Measurements from ENCODE around the gene SPRED1. TPM values are rescaled to one million over a fixed set of nuclear protein-coding genes. Genes with fewer than 3 reads are reported as not detected.
A peak's percentile ranks its signal among the peaks of the same experiment; 100 is the strongest.

SPRED1 gene
- total and polyA plus RNA-seq, 4 donors = 10.3 to 54.6 (median 25.1) TPM

DNA sequence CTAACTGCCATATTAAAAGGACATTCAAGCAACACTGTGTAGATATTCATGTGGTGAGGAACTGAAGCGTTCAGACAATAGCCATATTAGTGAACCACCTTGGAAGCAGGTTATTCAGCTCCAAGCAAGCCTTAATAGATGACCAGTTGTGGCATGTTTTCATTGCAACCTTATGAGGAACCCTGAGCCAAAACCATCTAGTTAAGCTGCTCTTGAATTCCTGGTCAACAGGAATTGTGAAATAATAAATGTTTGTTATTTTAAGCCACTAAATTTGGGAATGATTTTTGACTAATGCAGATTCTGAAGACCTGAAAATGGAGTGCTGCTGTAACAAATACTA lies 73.0 kb downstream of the SPRED1 start:
- H3K27ac ChIP-seq (ENCODE audit: low read depth in 1 of 2, low read length in 2 of 2) = no peak overlapping the region
- WGBS, 2 donors = 87 to 91% methylated on average over 1 of the region's 1 CpG
- DNase-seq (no peak), ATAC-seq (ENCODE audit: low FRiP score) (no peak)
- H3K4me3 ChIP-seq (ENCODE audit: low read length in 2 of 2) = no peak overlapping the region
- H3K4me1 ChIP-seq (ENCODE audit: control insufficient read depth in 1 of 2, insufficient read depth in 2 of 2, low read length in 2 of 2) = no peaks in the 10 kb centered on the region
- H3K27me3 ChIP-seq (ENCODE audit: control insufficient read depth in 1 of 2, insufficient read depth in 2 of 2, low read length in 1 of 2) = no peaks in the 10 kb centered on the region
- H3K9me3 ChIP-seq (ENCODE audit: control insufficient read depth, low read length) = no peaks in the 10 kb centered on the region
- peaks cover 3 to 4% of the 10 kb centered on the region in 2 donors for H3K36me3 ChIP-seq (ENCODE audit: control insufficient read depth in 1 of 2, insufficient read depth in 2 of 2, low read length in 1 of 2)
- intact Hi-C loops (cut with DNase I) = no loop called here

DNA sequence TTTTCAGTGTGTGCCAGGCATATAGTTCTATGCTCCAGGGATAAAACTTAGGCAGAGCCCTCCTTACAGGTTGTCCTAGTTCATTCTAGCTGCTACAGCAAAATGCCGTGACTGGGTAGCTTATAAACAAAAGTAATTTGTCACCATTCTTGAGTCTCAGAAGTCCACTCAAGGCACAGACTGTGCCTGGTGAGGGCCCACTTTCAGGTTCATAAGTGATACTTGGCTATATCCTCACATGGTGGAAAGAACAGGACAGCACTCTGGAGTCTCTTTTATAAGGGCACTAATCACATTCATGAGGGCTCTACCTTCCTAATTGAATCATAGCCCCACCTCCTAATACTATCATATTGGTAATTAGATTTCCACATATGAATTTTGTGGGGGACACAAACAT lies 80.1 kb downstream of the SPRED1 start:
- Histone ChIP-seq H3K27ac (ENCODE audit: low read depth in 1 of 2, low read length in 2 of 2) (no peak overlapping the region), H3K4me1 (ENCODE audit: control insufficient read depth in 1 of 2, insufficient read depth in 2 of 2, low read length in 2 of 2) (no peaks in the 10 kb centered on the region), H3K27me3 (ENCODE audit: control insufficient read depth in 1 of 2, insufficient read depth in 2 of 2, low read length in 1 of 2) (no peaks in the 10 kb centered on the region), H3K9me3 (ENCODE audit: control insufficient read depth, low read length) (no peaks in the 10 kb centered on the region), H3K4me3 (ENCODE audit: low read length in 2 of 2) (no peak overlapping the region), H3K36me3 (ENCODE audit: control insufficient read depth in 1 of 2, insufficient read depth in 2 of 2, low read length in 1 of 2) (peaks cover 2 to 3% of the 10 kb centered on the region in 2 donors)
- DNase-seq (no peak), ATAC-seq (ENCODE audit: low FRiP score) (no peak)
- WGBS, 2 donors = 95% methylated on average over 1 of the region's 1 CpG
- intact Hi-C loops (cut with DNase I) = no loop called here

DNA sequence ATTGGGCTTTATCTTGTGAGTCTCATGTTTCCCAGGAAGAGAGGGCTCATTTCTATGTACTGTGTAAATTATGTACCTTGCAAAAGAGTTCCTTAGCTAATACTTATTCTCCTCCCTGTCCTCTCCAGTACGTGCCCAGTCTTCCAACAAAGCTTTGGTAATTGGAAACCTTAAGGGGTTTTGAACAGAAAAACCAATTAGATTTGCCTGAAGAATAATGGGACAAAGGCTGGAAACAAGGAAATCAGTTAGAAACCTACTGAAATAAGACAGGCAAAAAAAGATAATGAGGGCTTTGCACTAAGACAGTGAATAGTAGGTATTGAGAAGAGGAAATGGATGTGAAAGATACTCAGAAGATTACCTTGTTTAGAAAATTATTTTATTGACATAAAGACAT lies 82.5 kb downstream of the SPRED1 start:
- ATAC-seq (ENCODE audit: low FRiP score) (no peak), DNase-seq (no peak)
- intact Hi-C loops (cut with DNase I) = no loop called here
- no peaks in the 10 kb centered on the region for H3K4me1 ChIP-seq (ENCODE audit: control insufficient read depth in 1 of 2, insufficient read depth in 2 of 2, low read length in 2 of 2)
- no peak overlapping the region for H3K4me3 ChIP-seq (ENCODE audit: low read length in 2 of 2)
- WGBS, 2 donors = 0% methylated on average over 1 of the region's 1 CpG
- no peaks in the 10 kb centered on the region for H3K27me3 ChIP-seq (ENCODE audit: control insufficient read depth in 1 of 2, insufficient read depth in 2 of 2, low read length in 1 of 2)
- H3K27ac ChIP-seq (ENCODE audit: low read depth in 1 of 2, low read length in 2 of 2) = no peak overlapping the region
- H3K9me3 ChIP-seq (ENCODE audit: control insufficient read depth, low read length) = no peaks in the 10 kb centered on the region
- peaks cover 0 to 2% of the 10 kb centered on the region in 2 donors for H3K36me3 ChIP-seq (ENCODE audit: control insufficient read depth in 1 of 2, insufficient read depth in 2 of 2, low read length in 1 of 2)

DNA sequence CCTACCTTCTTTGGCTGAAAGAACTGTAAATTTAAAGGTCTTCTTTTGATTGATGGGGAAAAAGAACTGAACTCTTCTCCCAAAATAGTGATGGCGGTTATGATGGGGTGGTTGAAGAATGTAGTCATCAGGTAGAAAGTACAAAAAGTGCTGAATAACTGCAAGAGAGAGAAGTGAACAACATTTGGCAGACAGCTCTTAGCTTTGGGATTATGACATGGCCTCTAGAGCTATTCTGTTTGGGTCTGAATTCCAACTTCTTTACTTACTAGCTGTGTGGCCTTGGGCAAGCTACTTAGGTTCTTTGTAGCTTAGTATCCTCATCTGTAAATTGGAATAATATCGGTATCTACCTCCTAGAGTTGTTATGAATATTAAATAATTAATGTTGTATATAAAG lies 91.7 kb downstream of the SPRED1 start:
- peaks cover 0 to 3% of the 10 kb centered on the region in 2 donors for H3K36me3 ChIP-seq (ENCODE audit: control insufficient read depth in 1 of 2, insufficient read depth in 2 of 2, low read length in 1 of 2)
- H3K4me3 ChIP-seq (ENCODE audit: low read length in 2 of 2) = no peak overlapping the region
- no peak for ATAC-seq (ENCODE audit: low FRiP score)
- no peaks in the 10 kb centered on the region for H3K27me3 ChIP-seq (ENCODE audit: control insufficient read depth in 1 of 2, insufficient read depth in 2 of 2, low read length in 1 of 2)
- no peaks in the 10 kb centered on the region for H3K9me3 ChIP-seq (ENCODE audit: control insufficient read depth, low read length)
- WGBS, 2 donors = 88 to 90% methylated on average over 2 of the region's 2 CpGs
- intact Hi-C loops (cut with DNase I) = no loop called here
- no peak for DNase-seq
- H3K4me1 ChIP-seq (ENCODE audit: control insufficient read depth in 1 of 2, insufficient read depth in 2 of 2, low read length in 2 of 2) = no peaks in the 10 kb centered on the region
- H3K27ac ChIP-seq (ENCODE audit: low read depth in 1 of 2, low read length in 2 of 2) = no peak overlapping the region

DNA sequence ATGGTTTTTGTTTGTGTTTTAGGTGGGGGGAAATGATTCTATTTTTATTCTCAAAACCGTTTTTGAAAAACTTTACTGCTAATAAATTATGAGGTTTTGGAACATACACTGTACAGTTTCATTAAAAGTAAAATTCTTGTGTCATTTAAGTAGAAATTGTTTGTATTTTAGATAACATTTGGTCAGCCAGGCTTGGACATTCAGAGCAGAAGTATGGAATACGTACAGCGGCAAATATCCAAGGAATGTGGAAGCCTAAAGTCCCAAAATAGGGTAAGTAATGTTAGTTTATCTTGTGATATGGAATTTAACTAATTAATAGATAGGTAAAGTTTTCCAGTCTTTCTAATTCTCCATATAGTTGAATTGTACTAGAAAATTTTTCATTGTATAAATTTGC lies 96.6 kb downstream of the SPRED1 start:
- H3K4me1 ChIP-seq (ENCODE audit: control insufficient read depth in 1 of 2, insufficient read depth in 2 of 2, low read length in 2 of 2) = no peaks in the 10 kb centered on the region
- H3K4me3 ChIP-seq (ENCODE audit: low read length in 2 of 2) = no peak overlapping the region
- WGBS, 2 donors = 45 to 53% methylated on average over 3 of the region's 3 CpGs
- ATAC-seq (ENCODE audit: low FRiP score) = no peak
- no peak overlapping the region for H3K27ac ChIP-seq (ENCODE audit: low read depth in 1 of 2, low read length in 2 of 2)
- H3K9me3 ChIP-seq (ENCODE audit: control insufficient read depth, low read length) = no peaks in the 10 kb centered on the region
- no peaks in the 10 kb centered on the region for H3K27me3 ChIP-seq (ENCODE audit: control insufficient read depth in 1 of 2, insufficient read depth in 2 of 2, low read length in 1 of 2)
- DNase-seq = no peak
- intact Hi-C loops (cut with DNase I) = no loop called here
- H3K36me3 ChIP-seq (ENCODE audit: control insufficient read depth in 1 of 2, insufficient read depth in 2 of 2, low read length in 1 of 2) = peaks cover 3 to 7% of the 10 kb centered on the region in 2 donors

DNA sequence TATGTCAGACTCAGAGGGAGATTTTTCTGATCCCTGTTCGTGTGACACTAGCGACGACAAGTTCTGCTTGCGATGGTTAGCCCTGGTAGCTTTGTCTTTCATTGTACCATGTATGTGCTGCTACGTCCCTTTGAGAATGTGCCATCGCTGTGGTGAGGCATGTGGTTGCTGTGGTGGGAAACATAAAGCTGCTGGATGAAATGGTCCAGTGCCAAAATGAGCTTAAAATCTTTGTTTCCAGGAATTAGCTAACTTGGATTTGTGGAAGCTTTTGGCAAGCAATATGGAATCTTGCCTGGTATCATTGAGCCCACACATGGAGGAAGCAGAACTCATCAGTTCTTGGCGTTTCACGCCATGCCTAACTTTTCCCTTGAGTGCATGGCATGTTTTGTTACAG lies 98.8 kb downstream of the SPRED1 start:
- Histone ChIP-seq H3K27me3 (ENCODE audit: control insufficient read depth in 1 of 2, insufficient read depth in 2 of 2, low read length in 1 of 2) (no peaks in the 10 kb centered on the region), H3K4me3 (ENCODE audit: low read length in 2 of 2) (no peak overlapping the region), H3K27ac (ENCODE audit: low read depth in 1 of 2, low read length in 2 of 2) (no peak overlapping the region), H3K4me1 (ENCODE audit: control insufficient read depth in 1 of 2, insufficient read depth in 2 of 2, low read length in 2 of 2) (no peaks in the 10 kb centered on the region), H3K36me3 (ENCODE audit: control insufficient read depth in 1 of 2, insufficient read depth in 2 of 2, low read length in 1 of 2) (peaks cover 3 to 5% of the 10 kb centered on the region in 2 donors), H3K9me3 (ENCODE audit: control insufficient read depth, low read length) (no peaks in the 10 kb centered on the region)
- intact Hi-C loops (cut with DNase I) = loop anchor here (5.0 kb wide), 3 partner anchors 99 to 354 kb away; partner anchors contain the start of gene SPRED1 (in 1 of the 2)
- DNase-seq (no peak), ATAC-seq (ENCODE audit: low FRiP score) (no peak)
- WGBS, 2 donors = 82 to 83% methylated on average over 8 of the region's 8 CpGs

DNA sequence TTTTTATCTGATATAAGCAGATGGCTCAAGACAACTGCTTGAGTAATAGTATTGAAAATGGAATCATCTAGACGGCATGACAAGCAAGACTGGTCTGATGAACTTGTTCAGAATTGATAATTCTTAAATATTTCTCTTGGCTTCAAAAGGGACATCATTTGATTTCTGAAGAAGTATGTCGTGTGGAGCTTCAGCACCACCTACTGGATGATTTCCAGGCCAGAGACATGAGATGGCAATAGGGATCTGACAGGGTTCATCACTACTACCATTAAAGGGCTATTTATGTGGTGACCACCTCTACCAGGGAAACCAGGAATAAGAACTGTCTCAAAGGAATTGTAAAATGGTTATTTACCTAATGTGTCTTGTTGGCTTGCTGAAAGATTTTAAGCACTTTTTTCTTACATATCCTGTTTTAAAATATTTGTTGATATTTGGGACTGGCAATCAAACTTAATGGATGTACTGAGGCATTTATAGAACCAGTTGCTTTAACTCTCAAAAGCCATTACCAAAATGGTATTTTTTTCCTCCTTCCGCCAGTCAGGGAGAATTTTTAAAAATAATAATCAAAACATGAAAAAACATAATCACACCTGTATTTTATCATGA lies 101.8 kb downstream of the SPRED1 start:
- peak in 1 of 2 donors; percentile 59 for DNase-seq
- no peaks in the 10 kb centered on the region for H3K4me1 ChIP-seq (ENCODE audit: control insufficient read depth in 1 of 2, insufficient read depth in 2 of 2, low read length in 2 of 2)
- H3K27me3 ChIP-seq (ENCODE audit: control insufficient read depth in 1 of 2, insufficient read depth in 2 of 2, low read length in 1 of 2) = no peaks in the 10 kb centered on the region
- 35% methylated on average over 3 of the region's 3 CpGs for WGBS, 2 donors
- H3K4me3 ChIP-seq (ENCODE audit: low read length in 2 of 2) = no peak overlapping the region
- H3K27ac ChIP-seq (ENCODE audit: low read depth in 1 of 2, low read length in 2 of 2) = no peak overlapping the region
- no peak for ATAC-seq (ENCODE audit: low FRiP score)
- no peaks in the 10 kb centered on the region for H3K9me3 ChIP-seq (ENCODE audit: control insufficient read depth, low read length)
- peaks cover 3 to 5% of the 10 kb centered on the region in 2 donors for H3K36me3 ChIP-seq (ENCODE audit: control insufficient read depth in 1 of 2, insufficient read depth in 2 of 2, low read length in 1 of 2)
- intact Hi-C loops (cut with DNase I) = loop anchor here (5.0 kb wide), 3 partner anchors 102 to 357 kb away; partner anchors contain the start of gene SPRED1 (in 1 of the 2)

DNA sequence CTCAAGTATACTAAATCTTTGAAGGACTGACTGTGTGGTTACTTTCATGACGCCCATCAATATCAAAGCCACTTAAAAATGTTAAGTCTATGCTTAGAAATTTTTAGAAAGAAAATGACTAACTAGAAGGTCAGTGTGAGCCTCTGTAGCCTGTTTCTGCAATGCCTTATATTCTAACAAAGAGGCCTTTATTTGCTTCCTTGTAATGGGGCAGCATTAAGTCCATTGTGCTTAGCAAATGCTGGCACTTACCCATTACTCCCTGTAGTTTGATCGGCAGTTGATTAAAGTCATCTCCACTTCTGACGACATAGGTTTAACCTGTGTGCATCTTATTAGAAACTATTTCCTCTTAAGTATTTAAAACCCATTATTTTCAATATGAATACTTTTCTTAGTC lies 109.7 kb downstream of the SPRED1 start:
- intact Hi-C loops (cut with DNase I) = no loop called here
- ATAC-seq (ENCODE audit: low FRiP score) (no peak), DNase-seq (no peak)
- Histone ChIP-seq H3K4me3 (ENCODE audit: low read length in 2 of 2) (no peak overlapping the region), H3K4me1 (ENCODE audit: control insufficient read depth in 1 of 2, insufficient read depth in 2 of 2, low read length in 2 of 2) (no peaks in the 10 kb centered on the region), H3K27ac (ENCODE audit: low read depth in 1 of 2, low read length in 2 of 2) (no peak overlapping the region), H3K27me3 (ENCODE audit: control insufficient read depth in 1 of 2, insufficient read depth in 2 of 2, low read length in 1 of 2) (no peaks in the 10 kb centered on the region), H3K36me3 (ENCODE audit: control insufficient read depth in 1 of 2, insufficient read depth in 2 of 2, low read length in 1 of 2) (no peaks in the 10 kb centered on the region), H3K9me3 (ENCODE audit: control insufficient read depth, low read length) (no peaks in the 10 kb centered on the region)
- WGBS, 2 donors = 78 to 88% methylated on average over 3 of the region's 3 CpGs

DNA sequence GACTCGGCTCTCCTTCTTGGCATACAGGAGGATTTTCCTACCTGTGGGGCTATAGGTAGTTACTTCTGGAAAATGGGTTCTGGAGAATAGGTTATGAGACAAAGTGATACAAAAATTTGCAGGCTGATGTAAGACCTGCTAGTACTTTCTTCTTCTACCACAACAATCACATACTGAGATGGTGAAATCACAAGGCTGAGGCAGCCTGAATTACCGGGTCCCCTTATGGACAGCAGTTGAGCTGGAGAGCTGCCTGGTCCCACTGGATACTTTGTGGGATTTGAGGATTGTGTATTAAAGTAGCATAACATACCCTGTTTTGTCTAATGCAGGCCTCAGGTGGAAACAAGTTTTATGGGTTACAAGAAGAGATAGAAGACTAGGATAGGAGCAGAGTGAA lies 114.8 kb downstream of the SPRED1 start:
- Histone ChIP-seq H3K4me1 (ENCODE audit: control insufficient read depth in 1 of 2, insufficient read depth in 2 of 2, low read length in 2 of 2) (no peaks in the 10 kb centered on the region), H3K27ac (ENCODE audit: low read depth in 1 of 2, low read length in 2 of 2) (no peak overlapping the region), H3K36me3 (ENCODE audit: control insufficient read depth in 1 of 2, insufficient read depth in 2 of 2, low read length in 1 of 2) (no peaks in the 10 kb centered on the region), H3K27me3 (ENCODE audit: control insufficient read depth in 1 of 2, insufficient read depth in 2 of 2, low read length in 1 of 2) (no peaks in the 10 kb centered on the region), H3K4me3 (ENCODE audit: low read length in 2 of 2) (no peak overlapping the region), H3K9me3 (ENCODE audit: control insufficient read depth, low read length) (no peaks in the 10 kb centered on the region)
- DNase-seq (no peak), ATAC-seq (ENCODE audit: low FRiP score) (no peak)
- 74 to 85% methylated on average over 2 of the region's 2 CpGs for WGBS, 2 donors
- intact Hi-C loops (cut with DNase I) = no loop called here
